Transverse colon (tissue), 4 donors: ENCODE data around the gene CDK1. TPM values are rescaled to one million over a fixed set of nuclear protein-coding genes. Genes with fewer than 3 reads are reported as not detected.
A peak's percentile ranks its signal among the peaks of the same experiment; 100 is the strongest.
"Not testable (repeated sequence)": the region's sequence is repeated elsewhere in the genome, so short reads cannot be mapped to it uniquely, and the experiment has no call there.

ENCODE experiments used
- DNase-seq: peaks from one replicate; pipeline ENCODE4 v3.0.0-alpha.2; 2019
- H3K27ac ChIP-seq, 4 donors: fragments of 200-600 bp; sonication (generic); 2 replicates each; pipeline ENCODE4 v1.5.1; 2016 to 2018; ENCODE audit warnings: inconsistent platforms in 4 of 4
- H3K27me3 ChIP-seq: fragments of 200-600 bp; sonication (generic); 2 replicates; pipeline ENCODE4 v1.5.1; 2017; ENCODE audit warnings: inconsistent platforms
- H3K36me3 ChIP-seq, 4 donors: fragments of 200-600 bp; sonication (generic); 2 replicates each; pipeline ENCODE4 v1.5.1; 2017 to 2019; ENCODE audit warnings: inconsistent platforms in 4 of 4
- H3K4me1 ChIP-seq, 4 donors: fragments of 200-600 bp; sonication (generic); 2 replicates each; pipeline ENCODE4 v1.5.1; 2017 to 2020; ENCODE audit warnings: inconsistent platforms in 4 of 4
- H3K4me3 ChIP-seq, 4 donors: fragments of 200-600 bp; sonication (generic); 1 replicate in 1 of 4; 2 replicates in 3 of 4; pipeline versions ENCODE4 v1.5.1 to v1.6.1; 2017 to 2019; ENCODE audit warnings: inconsistent platforms in 4 of 4
- H3K9me3 ChIP-seq, 2 donors: fragments of 200-600 bp; sonication (generic); 2 replicates each; pipeline ENCODE4 v1.5.1; 2017 to 2019; ENCODE audit warnings: inconsistent platforms in 2 of 2
- CTCF ChIP-seq, 5 experiments: fragments of 200-600 bp in 3 of 5; fragments of 450-650 bp in 2 of 5; sonication (generic) in 3 of 5; IDR thresholded peaks; 1 replicate in 2 of 5; 2 replicates in 3 of 5; pipeline ENCODE4 v1.5.1; 2016 to 2017; ENCODE audit warnings: antibody characterized with exemption in 5 of 5, inconsistent platforms in 3 of 5, mild to moderate bottlenecking in 2 of 5, moderate library complexity in 1 of 5
- EP300 ChIP-seq: sonication (generic); formaldehyde crosslinking; IDR thresholded peaks from one replicate; pipeline ENCODE4 v1.6.1; 2017; ENCODE audit warnings: antibody characterized with exemption, low read depth
- POLR2A ChIP-seq: fragments of 450-650 bp; IDR thresholded peaks from one replicate; pipeline ENCODE4 v1.6.1; 2016; ENCODE audit warnings: antibody characterized with exemption, mild to moderate bottlenecking, moderate library complexity
- POLR2AphosphoS5 ChIP-seq, 3 donors: sonication (generic); formaldehyde crosslinking; IDR thresholded peaks; one replicate each; pipeline ENCODE4 v1.6.1; 2016; ENCODE audit warnings: antibody characterized with exemption in 3 of 3
- WGBS, 2 donors: methylation state at CpG; one replicate each; pipeline ENCODE4 v1.1.5; 2018; ENCODE audit warnings: low coverage in 1 of 2; 5-methylcytosine and 5-hydroxymethylcytosine counted together
- in situ Hi-C, 4 donors: fragments of 200-750 bp; cut with MboI; loops; one replicate each; pipeline versions ENCODE4 v1.15.0 to v1.15.1; 2017; ENCODE audit warnings: low sequenced_read_pairs in 3 of 4, low pct_ligation_motif_present in 1 of 4, low pct_unique_long_range_greater_than_20kb in 1 of 4
- intact Hi-C: fragments of 100-400 bp; cut with DNase I; formaldehyde crosslinking; loops from one replicate; pipeline ENCODE4 v1.15.1; 2023; ENCODE audit warnings: low total_unique reads
- total RNA-seq, 4 donors: library from RNA; depleted of rRNA; stranded (reverse); fragments of >200 nt; gene quantifications; one replicate each; pipeline ENCODE4 v1.1.0, GENCODE V29; 2016

CDK1 gene
- total RNA-seq, 4 donors from 2014 or later = 0.80 to 3.3 (median 2.9) TPM; not detected in 1

GRCh38 chr10:60827791-60828488 is 49.7 kb downstream of the CDK1 start:
- TF ChIP-seq EP300 = no peak
- no peak for TF ChIP-seq POLR2A
- no peak for TF ChIP-seq CTCF (IDR thresholded peaks at IDR 0.05)
- no peak for TF ChIP-seq POLR2AphosphoS5 (IDR thresholded peaks at IDR 0.05)
- Histone ChIP-seq H3K4me3 (no peak overlapping the region), H3K36me3 (no peaks in the 10 kb centered on the region), H3K27ac (peak overlapping the region in 1 of 4 donors; percentile 14), H3K9me3 (no peaks in the 10 kb centered on the region), H3K4me1 (no peaks in the 10 kb centered on the region), H3K27me3 (no peaks in the 10 kb centered on the region)
- WGBS, 2 donors = 66 to 77% methylated on average over 5 of the region's 5 CpGs
- in situ Hi-C loops (loop anchor here in 1 of 4 donors (10.0 kb wide), 1 partner anchor 137 kb away; no protein-coding TSS in a partner anchor), intact Hi-C loops (no loop called here)
- DNase-seq = no peak

DNA sequence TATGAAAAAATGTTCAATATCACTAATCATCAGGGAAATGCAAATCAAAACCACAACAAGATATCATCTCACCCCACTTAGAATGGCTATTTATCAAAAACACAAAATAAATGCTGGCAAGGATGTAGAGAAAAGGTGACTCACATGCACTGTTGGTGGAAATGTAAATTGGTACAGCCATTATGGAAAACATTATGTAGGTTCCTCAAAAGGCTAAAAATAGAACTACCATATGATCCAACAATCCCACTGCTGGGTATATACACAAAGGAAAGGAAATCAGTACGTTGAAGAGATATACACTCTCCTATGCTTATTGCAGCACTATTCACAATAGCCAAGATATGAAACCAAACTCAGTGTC is 50.2 kb downstream of the CDK1 start:
- H3K27ac ChIP-seq = peak overlapping the region in 1 of 4 donors; percentile 14
- 52 to 58% methylated on average over 1 of the region's 1 CpG for WGBS, 2 donors
- in situ Hi-C loops = loop anchor here in 1 of 4 donors (10.0 kb wide), 1 partner anchor 136 kb away; no protein-coding TSS in a partner anchor

DNA sequence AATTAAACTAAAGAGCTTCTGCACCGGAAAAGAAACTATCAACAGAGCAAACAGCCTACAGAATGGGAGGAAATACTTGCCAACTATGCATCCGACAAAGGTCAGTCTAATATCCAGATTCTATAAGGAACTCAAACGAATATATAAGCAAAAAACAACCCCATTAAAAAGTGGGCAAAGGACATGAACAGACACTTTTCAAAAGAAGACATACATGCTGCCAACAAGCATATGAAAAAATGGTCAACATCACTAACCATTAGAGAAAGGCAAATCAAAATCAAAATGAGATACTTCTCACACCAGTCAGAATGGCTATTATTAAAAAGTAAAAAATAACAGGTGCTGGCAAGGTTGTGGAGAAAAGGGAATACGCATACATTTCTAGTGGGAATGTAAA is 53.9 kb downstream of the CDK1 start:
- H3K27me3 ChIP-seq, DNase-seq, H3K9me3 ChIP-seq, H3K4me1 ChIP-seq, intact Hi-C loops, H3K36me3 ChIP-seq, H3K4me3 ChIP-seq, H3K27ac ChIP-seq, in situ Hi-C loops: not testable (repeated sequence)
- WGBS, 2 donors = 71 to 84% methylated on average over 4 of the region's 4 CpGs

More for the DNA sequence above, 50.2 kb downstream of the CDK1 start:
- intact Hi-C loops = no loop called here
- no peak for DNase-seq
- Histone ChIP-seq H3K4me3 (no peak overlapping the region), H3K27me3 (no peaks in the 10 kb centered on the region), H3K36me3 (no peaks in the 10 kb centered on the region), H3K4me1 (no peaks in the 10 kb centered on the region), H3K9me3 (no peaks in the 10 kb centered on the region)
- TF ChIP-seq EP300 (no peak), POLR2A (no peak), CTCF (IDR thresholded peaks at IDR 0.05) (no peak), POLR2AphosphoS5 (IDR thresholded peaks at IDR 0.05) (no peak)

DNA sequence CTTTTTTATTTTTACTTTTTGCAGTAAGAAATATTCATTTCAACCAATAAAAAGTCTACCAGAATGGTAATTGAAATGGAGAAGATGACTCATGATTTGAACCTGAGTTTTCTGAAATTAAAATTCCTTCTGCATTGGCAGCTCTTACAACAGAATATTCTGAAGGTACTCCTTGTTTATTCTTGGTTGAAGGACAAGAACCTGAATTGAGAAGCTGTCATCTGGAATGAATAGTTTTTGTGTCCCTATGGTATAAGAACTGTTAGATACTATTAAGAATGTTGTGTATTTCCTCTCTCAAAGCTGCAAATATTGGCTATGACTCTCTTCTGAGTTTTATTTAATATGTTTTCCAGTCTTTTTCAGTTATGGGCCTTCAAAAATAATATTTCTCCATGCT is 56.1 kb downstream of the CDK1 start:
- no peaks in the 10 kb centered on the region for H3K9me3 ChIP-seq
- H3K4me3 ChIP-seq = no peak overlapping the region
- H3K27me3 ChIP-seq = no peaks in the 10 kb centered on the region
- H3K36me3 ChIP-seq = no peaks in the 10 kb centered on the region
- TF ChIP-seq CTCF (IDR thresholded peaks at IDR 0.05) (no peak), POLR2A (no peak), POLR2AphosphoS5 (IDR thresholded peaks at IDR 0.05) (no peak), EP300 (no peak)
- H3K4me1 ChIP-seq = no peaks in the 10 kb centered on the region
- intact Hi-C loops (no loop called here), in situ Hi-C loops (no loop called here)
- H3K27ac ChIP-seq = no peak overlapping the region
- DNase-seq = no peak

DNA sequence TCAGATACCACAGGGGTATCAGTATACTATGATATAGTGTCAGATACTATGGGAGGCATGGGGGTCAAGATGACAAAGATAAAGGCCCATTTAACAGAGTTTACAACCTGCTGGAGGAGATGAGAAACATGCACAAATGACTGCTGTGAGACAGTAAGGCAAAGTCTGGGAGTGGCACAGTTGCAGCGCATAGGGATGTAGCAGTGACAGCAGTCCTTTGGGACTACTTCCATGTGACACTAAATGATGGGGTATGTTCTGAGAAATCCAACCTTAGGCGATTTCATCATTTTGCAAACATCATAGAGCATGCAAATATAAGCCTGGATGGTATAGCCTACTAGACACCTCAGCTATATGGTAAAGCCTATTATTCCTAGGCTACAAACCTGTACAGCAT is 56.8 kb downstream of the CDK1 start:
- no peak for DNase-seq
- H3K9me3 ChIP-seq = no peaks in the 10 kb centered on the region
- no peaks in the 10 kb centered on the region for H3K27me3 ChIP-seq
- no peak overlapping the region for H3K4me3 ChIP-seq
- no peaks in the 10 kb centered on the region for H3K36me3 ChIP-seq
- no peak overlapping the region for H3K27ac ChIP-seq
- TF ChIP-seq EP300 (no peak), CTCF (IDR thresholded peaks at IDR 0.05) (no peak), POLR2A (no peak), POLR2AphosphoS5 (IDR thresholded peaks at IDR 0.05) (no peak)
- WGBS, 2 donors = 73 to 95% methylated on average over 2 of the region's 2 CpGs
- in situ Hi-C loops = no loop called here
- intact Hi-C loops = no loop called here
- H3K4me1 ChIP-seq = no peaks in the 10 kb centered on the region

GRCh38 chr10:60841227-60841626 is 62.9 kb downstream of the CDK1 start:
- 91 to 96% methylated on average over 10 of the region's 10 CpGs for WGBS, 2 donors
- H3K27ac ChIP-seq, H3K4me1 ChIP-seq: not testable (repeated sequence)

More at GRCh38 chr10:60841227-60841626, 62.9 kb downstream of the CDK1 start:
- DNase-seq, H3K9me3 ChIP-seq, H3K4me3 ChIP-seq, H3K36me3 ChIP-seq, H3K27me3 ChIP-seq, in situ Hi-C loops, intact Hi-C loops: not testable (repeated sequence)
